Mesendoderm (in vitro differentiated cells): ENCODE results near the gene DUSP9.

Source experiments
- DNase-seq: peaks from one replicate; pipeline ENCODE4 v3.0.0; 2013
- H2AK5ac ChIP-seq: 2 replicates; pipeline ENCODE4 v1.6.1; 2013; ENCODE audit warnings: low read length, inconsistent platforms
- H2BK120ac ChIP-seq: 2 replicates; pipeline ENCODE4 v1.6.1; 2013; ENCODE audit warnings: low read depth, mild to moderate bottlenecking, low read length, moderate library complexity, mixed read lengths
- H2BK15ac ChIP-seq: replicated peaks from 2 replicates; pipeline ENCODE4 v1.6.1; 2013; ENCODE audit warnings: low read depth, mild to moderate bottlenecking, moderate library complexity
- H2BK5ac ChIP-seq: 2 replicates; pipeline ENCODE4 v1.6.1; 2013; ENCODE audit warnings: low read length, inconsistent platforms
- H3K18ac ChIP-seq: 2 replicates; pipeline ENCODE4 v1.6.1; 2013; ENCODE audit warnings: mild to moderate bottlenecking, low read length, mixed read lengths
- H3K23ac ChIP-seq: one replicate; pipeline ENCODE4 v1.6.1; 2013; ENCODE audit warnings: low read length
- H3K27ac ChIP-seq: 2 replicates; pipeline ENCODE4 v1.5.1; 2013; ENCODE audit warnings: low read depth, mild to moderate bottlenecking, inconsistent platforms, low read length, moderate library complexity
- H3K27me3 ChIP-seq: 2 replicates; pipeline ENCODE4 v1.6.1; 2013; ENCODE audit warnings: low read length, control low read depth, mild to moderate bottlenecking, inconsistent platforms; ENCODE audit not compliant: insufficient read depth, poor library complexity
- H3K36me3 ChIP-seq: 2 replicates; pipeline ENCODE4 v1.6.1; 2013; ENCODE audit warnings: low read length, inconsistent platforms; ENCODE audit not compliant: control insufficient read depth, insufficient read depth
- H3K4ac ChIP-seq: one replicate; pipeline ENCODE4 v1.6.1; 2013; ENCODE audit warnings: low read depth, mild to moderate bottlenecking, low read length, moderate library complexity
- H3K4me1 ChIP-seq: 2 replicates; pipeline ENCODE4 v1.6.1; 2013; ENCODE audit warnings: low read depth, low read length, inconsistent platforms; ENCODE audit not compliant: control insufficient read depth
- H3K4me2 ChIP-seq: 2 replicates; pipeline ENCODE4 v1.6.1; 2013; ENCODE audit warnings: low read length
- H3K4me3 ChIP-seq: 2 replicates; pipeline ENCODE4 v1.5.1; 2013; ENCODE audit warnings: mild to moderate bottlenecking, low read length
- H3K56ac ChIP-seq: one replicate; pipeline ENCODE4 v1.6.1; 2013; ENCODE audit warnings: low read length
- H3K79me1 ChIP-seq: 2 replicates; pipeline ENCODE4 v1.6.1; 2013; ENCODE audit warnings: low read length, inconsistent platforms
- H3K79me2 ChIP-seq: 2 replicates; pipeline ENCODE4 v1.6.1; 2013; ENCODE audit warnings: mild to moderate bottlenecking, low read length; ENCODE audit not compliant: control insufficient read depth, insufficient read depth
- H3K9ac ChIP-seq: 2 replicates; pipeline ENCODE4 v1.6.1; 2013; ENCODE audit warnings: low read length, inconsistent platforms
- H4K5ac ChIP-seq: one replicate; pipeline ENCODE4 v1.6.1; 2013; ENCODE audit warnings: low read length
- H4K8ac ChIP-seq: one replicate; pipeline ENCODE4 v1.6.1; 2013; ENCODE audit warnings: low read depth, mild to moderate bottlenecking, control low read depth, low read length, moderate library complexity
- WGBS: extraction: QIAGEN DNeasy Blood & Tissue Kit; methylation state at CpG from one replicate; pipeline ENCODE4 v1.1.7; 2013; ENCODE audit warnings: low lambda C conversion rate, missing lambda C conversion rate; ENCODE audit not compliant: insufficient coverage; ENCODE audit errors: extremely low coverage; 5-methylcytosine and 5-hydroxymethylcytosine counted together

Gene DUSP9

DNA sequence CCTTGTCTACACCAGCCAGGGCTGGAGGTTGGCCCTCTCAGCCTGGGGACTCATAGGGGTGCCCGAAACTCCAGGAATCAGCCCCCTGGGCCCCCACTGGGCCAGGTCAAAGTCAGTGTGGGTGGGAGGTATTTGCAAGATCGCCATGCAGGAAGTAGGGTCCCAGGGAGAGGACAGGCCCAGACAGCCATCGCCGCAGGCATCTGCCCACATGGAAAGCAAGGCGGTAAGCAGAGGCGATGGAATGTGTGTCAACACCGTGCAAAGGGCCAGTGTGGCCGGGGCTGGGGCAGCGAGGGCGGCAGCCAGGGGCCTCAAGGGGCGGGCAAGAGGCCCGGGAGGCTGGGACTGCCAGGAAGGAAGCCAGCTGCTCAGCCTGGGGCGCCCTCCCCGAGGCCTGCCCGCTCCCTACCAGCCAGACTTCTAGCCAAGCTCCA is 19.3 kb upstream of the DUSP9 start:
- Histone ChIP-seq H3K79me1 (no peaks in the 10 kb centered on the region), H3K23ac (no peak overlapping the region), H3K27me3 (no peaks in the 10 kb centered on the region), H3K27ac (no peak overlapping the region), H2BK120ac (no peak overlapping the region), H3K4ac (no peak overlapping the region), H3K36me3 (no peaks in the 10 kb centered on the region), H3K9ac (no peak overlapping the region), H2AK5ac (no peak overlapping the region), H3K18ac (no peak overlapping the region), H2BK15ac (no peak overlapping the region), H3K56ac (no peak overlapping the region), H3K4me1 (no peaks in the 10 kb centered on the region), H3K79me2 (no peaks in the 10 kb centered on the region), H2BK5ac (no peak overlapping the region), H4K5ac (no peak overlapping the region), H3K4me2 (no peak overlapping the region), H3K4me3 (no peak overlapping the region), H4K8ac (no peak overlapping the region)
- DNase-seq: no peak
- no CpG with 5 or more reads among the region's 15 CpGs for WGBS

DNA sequence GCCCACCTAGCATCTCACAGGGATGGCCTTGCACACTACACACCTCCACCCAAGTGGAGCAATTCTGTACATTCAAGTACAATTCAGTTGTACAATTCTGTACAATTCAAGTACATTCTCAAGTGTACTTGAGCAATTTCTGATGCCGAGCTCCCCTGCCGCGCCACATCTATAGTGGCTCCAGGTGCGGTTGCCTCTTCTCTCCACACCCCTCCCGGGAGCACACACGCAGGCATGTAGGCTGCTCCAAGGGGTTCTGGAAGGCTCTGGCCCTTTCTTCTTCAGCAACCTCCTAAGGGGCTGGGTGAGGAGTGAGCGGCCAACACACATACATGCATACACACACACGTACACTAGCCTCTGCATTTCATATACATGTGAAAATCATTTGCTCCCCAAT is 18.9 kb upstream of the DUSP9 start:
- no peak overlapping the region for H3K4me2 ChIP-seq
- no CpG with 5 or more reads among the region's 8 CpGs for WGBS
- no peaks in the 10 kb centered on the region for H3K4me1 ChIP-seq
- H2AK5ac ChIP-seq: no peak overlapping the region
- H3K4me3 ChIP-seq: no peak overlapping the region
- no peak overlapping the region for H3K56ac ChIP-seq
- H4K5ac ChIP-seq: no peak overlapping the region
- H3K79me1 ChIP-seq: no peaks in the 10 kb centered on the region
- no peak overlapping the region for H2BK120ac ChIP-seq
- H2BK15ac ChIP-seq: no peak overlapping the region
- H3K36me3 ChIP-seq: no peaks in the 10 kb centered on the region
- no peak overlapping the region for H2BK5ac ChIP-seq
- H3K23ac ChIP-seq: no peak overlapping the region
- H3K27me3 ChIP-seq: no peaks in the 10 kb centered on the region
- no peak for DNase-seq
- H3K27ac ChIP-seq: no peak overlapping the region
- H3K79me2 ChIP-seq: no peaks in the 10 kb centered on the region
- no peak overlapping the region for H3K4ac ChIP-seq
- H3K18ac ChIP-seq: no peak overlapping the region
- no peak overlapping the region for H4K8ac ChIP-seq
- H3K9ac ChIP-seq: no peak overlapping the region

DNA sequence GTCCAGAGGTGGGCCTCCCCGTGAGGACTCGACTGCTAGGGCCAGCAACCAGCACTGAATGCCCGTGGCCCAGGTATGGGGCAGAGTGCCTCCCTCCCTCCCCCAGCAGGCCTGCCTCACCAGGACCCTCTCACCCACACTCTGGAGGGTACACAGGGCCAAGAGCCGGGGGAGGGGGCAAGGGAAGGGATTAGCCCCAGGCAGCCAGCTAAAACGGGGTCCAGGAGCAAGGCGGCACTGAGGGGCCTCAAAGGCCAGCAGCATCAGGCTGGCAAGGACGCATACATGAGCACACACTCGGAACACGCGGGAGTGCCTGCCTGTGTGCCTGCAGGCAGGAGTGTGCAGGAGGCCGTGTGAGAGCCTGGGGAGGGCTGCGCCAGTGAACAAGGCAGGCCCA is 18.3 kb upstream of the DUSP9 start:
- Histone ChIP-seq H2BK5ac (no peak overlapping the region), H3K79me1 (no peaks in the 10 kb centered on the region), H3K4me2 (no peak overlapping the region), H3K56ac (no peak overlapping the region), H3K18ac (no peak overlapping the region), H3K27ac (no peak overlapping the region), H3K4me1 (no peaks in the 10 kb centered on the region), H3K27me3 (no peaks in the 10 kb centered on the region), H4K5ac (no peak overlapping the region), H2BK120ac (no peak overlapping the region), H3K79me2 (no peaks in the 10 kb centered on the region), H3K4ac (no peak overlapping the region), H3K23ac (no peak overlapping the region), H4K8ac (no peak overlapping the region), H2AK5ac (no peak overlapping the region), H3K9ac (no peak overlapping the region), H3K36me3 (no peaks in the 10 kb centered on the region), H3K4me3 (no peak overlapping the region), H2BK15ac (no peak overlapping the region)
- no peak for DNase-seq
- WGBS: no CpG with 5 or more reads among the region's 12 CpGs

DNA sequence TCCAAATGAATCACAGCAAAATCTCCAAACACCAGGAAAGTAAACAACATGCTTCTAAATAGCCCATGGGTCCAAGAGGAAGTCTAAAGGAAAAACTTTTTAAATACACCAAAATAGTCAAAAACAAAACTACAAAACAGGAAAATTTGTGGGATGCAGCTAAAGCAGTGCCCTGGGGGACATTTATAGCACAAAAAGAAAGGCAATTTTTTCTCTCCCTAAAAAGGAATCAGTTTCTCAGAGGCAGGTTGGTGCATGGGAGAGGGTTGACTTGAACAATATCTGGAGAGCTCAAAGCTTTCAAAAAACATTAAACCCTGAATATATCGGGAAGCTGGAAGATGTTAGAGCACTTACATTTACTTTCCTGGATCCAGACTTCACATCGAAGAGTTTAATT is 15.7 kb upstream of the DUSP9 start:
- Histone ChIP-seq H3K4me2 (no peak overlapping the region), H2BK15ac (no peak overlapping the region), H3K56ac (no peak overlapping the region), H3K27ac (no peak overlapping the region), H3K79me1 (no peaks in the 10 kb centered on the region), H2BK5ac (no peak overlapping the region), H3K23ac (no peak overlapping the region), H4K5ac (no peak overlapping the region), H2BK120ac (no peak overlapping the region), H3K27me3 (no peaks in the 10 kb centered on the region), H3K79me2 (no peaks in the 10 kb centered on the region), H3K4me3 (no peak overlapping the region), H3K36me3 (no peaks in the 10 kb centered on the region), H3K18ac (no peak overlapping the region), H2AK5ac (no peak overlapping the region), H3K4ac (no peak overlapping the region), H4K8ac (no peak overlapping the region), H3K4me1 (no peaks in the 10 kb centered on the region), H3K9ac (no peak overlapping the region)
- no CpG with 5 or more reads among the region's 2 CpGs for WGBS
- no peak for DNase-seq

DNA sequence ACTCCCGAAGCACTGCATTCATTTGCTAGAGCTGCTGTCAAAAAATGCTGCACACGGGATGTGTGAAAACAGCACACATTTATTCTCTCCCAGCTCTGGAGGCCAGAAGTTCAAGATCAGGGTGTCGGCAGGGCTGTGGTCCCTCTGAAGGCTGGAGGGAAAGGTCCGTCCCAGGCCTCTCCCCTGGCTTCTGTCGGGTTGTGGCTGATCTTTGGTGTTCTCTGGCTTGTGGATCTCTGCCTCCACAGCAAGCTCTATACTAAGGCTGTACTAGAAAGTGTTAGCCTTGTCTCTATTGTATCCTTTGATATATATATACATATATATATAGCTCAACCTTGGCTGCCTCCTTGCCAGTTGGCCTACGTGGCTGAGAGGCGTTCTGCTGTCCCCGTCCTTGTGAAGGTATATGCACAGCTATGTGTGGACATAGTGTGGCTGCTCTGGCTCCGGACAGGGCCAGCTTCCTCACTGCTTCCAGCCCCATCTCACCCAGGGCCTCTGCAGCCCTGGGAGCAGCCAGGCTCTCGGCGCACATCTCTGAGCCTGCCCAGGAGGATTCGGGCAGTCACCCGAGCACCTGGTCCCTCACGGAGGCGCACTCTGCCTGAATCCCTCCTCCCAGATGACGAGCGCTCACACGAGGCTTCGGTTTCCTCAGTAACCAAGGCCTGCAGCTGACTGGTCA is 15.0 kb upstream of the DUSP9 start:
- Histone ChIP-seq H4K5ac (no peak overlapping the region), H2BK15ac (no peak overlapping the region), H3K79me1 (no peaks in the 10 kb centered on the region), H3K27me3 (no peaks in the 10 kb centered on the region), H3K4me3 (no peak overlapping the region), H3K4ac (no peak overlapping the region), H3K36me3 (no peaks in the 10 kb centered on the region), H4K8ac (no peak overlapping the region), H3K9ac (no peak overlapping the region), H3K4me2 (no peak overlapping the region), H2AK5ac (no peak overlapping the region), H3K56ac (no peak overlapping the region), H2BK120ac (no peak overlapping the region), H2BK5ac (no peak overlapping the region), H3K18ac (no peak overlapping the region), H3K4me1 (no peaks in the 10 kb centered on the region), H3K23ac (no peak overlapping the region), H3K79me2 (no peaks in the 10 kb centered on the region), H3K27ac (no peak overlapping the region)
- DNase-seq: no peak
- no CpG with 5 or more reads among the region's 19 CpGs for WGBS

DNA sequence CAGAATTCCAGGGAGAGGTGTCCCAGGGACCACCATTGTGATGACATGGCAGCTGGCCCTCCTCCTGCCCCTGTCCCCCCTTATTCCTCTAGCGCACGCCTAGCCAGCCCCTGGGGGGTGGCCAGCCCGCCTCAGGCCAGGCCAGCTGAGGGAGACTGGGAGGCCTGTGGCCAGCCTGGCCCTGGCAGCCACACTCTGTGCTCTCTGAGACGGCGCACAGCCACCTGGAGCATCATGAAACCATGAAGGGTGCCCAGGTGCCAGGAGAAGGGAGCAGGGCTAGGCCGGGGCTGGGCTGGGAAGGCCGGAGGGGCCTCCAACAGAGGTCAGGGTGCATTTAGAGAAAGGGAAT is 14.4 kb upstream of the DUSP9 start:
- Histone ChIP-seq H3K23ac (no peak overlapping the region), H3K4ac (no peak overlapping the region), H3K36me3 (no peaks in the 10 kb centered on the region), H4K8ac (no peak overlapping the region), H3K4me1 (no peaks in the 10 kb centered on the region), H4K5ac (no peak overlapping the region), H3K18ac (no peak overlapping the region), H2BK5ac (no peak overlapping the region), H3K4me3 (no peak overlapping the region), H3K56ac (no peak overlapping the region), H3K9ac (no peak overlapping the region), H3K79me2 (no peaks in the 10 kb centered on the region), H3K27me3 (no peaks in the 10 kb centered on the region), H2AK5ac (no peak overlapping the region), H2BK120ac (no peak overlapping the region), H3K4me2 (no peak overlapping the region), H2BK15ac (no peak overlapping the region), H3K27ac (no peak overlapping the region), H3K79me1 (no peaks in the 10 kb centered on the region)
- no peak for DNase-seq
- WGBS: no CpG with 5 or more reads among the region's 7 CpGs
